NB4 (cell line): ENCODE results near the gene LANCL1.

Source experiments
- POLR2A ChIP-seq: IDR thresholded peaks from 2 replicates; pipeline ENCODE4 v1.6.1; 2011; ENCODE audit warnings: mild to moderate bottlenecking; ENCODE audit not compliant: insufficient read length; ENCODE audit errors: extremely low read depth
- TF ChIP-seq, protein P1 (sequence below): IDR thresholded peaks from one replicate; pipeline ENCODE4 v1.5.1; 2012; ENCODE audit warnings: low read depth, low read length

DNA sequence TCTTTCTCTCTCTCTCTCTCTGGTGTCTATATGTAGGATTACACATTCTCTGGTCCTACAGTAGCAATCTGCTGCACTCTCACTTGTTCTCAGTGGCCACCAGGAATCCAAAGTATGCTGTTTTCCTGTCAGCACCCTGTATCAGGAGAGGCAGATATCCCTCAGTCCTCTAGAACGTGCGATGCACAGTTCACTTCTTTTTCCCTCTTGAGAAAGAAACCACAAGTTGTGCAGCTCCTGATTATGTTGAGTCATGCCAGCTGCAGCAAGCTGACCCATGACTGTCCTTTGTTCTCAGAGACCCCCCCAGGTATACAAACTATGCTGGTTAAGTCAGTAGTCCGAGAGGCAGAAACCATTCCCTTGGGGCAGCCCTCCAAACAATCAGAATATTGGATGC is 54.6 kb downstream of the LANCL1 start:
- TF ChIP-seq, protein P1, sequence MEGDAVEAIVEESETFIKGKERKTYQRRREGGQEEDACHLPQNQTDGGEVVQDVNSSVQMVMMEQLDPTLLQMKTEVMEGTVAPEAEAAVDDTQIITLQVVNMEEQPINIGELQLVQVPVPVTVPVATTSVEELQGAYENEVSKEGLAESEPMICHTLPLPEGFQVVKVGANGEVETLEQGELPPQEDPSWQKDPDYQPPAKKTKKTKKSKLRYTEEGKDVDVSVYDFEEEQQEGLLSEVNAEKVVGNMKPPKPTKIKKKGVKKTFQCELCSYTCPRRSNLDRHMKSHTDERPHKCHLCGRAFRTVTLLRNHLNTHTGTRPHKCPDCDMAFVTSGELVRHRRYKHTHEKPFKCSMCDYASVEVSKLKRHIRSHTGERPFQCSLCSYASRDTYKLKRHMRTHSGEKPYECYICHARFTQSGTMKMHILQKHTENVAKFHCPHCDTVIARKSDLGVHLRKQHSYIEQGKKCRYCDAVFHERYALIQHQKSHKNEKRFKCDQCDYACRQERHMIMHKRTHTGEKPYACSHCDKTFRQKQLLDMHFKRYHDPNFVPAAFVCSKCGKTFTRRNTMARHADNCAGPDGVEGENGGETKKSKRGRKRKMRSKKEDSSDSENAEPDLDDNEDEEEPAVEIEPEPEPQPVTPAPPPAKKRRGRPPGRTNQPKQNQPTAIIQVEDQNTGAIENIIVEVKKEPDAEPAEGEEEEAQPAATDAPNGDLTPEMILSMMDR, result no peak
- TF ChIP-seq POLR2A, result no peak
